ENCODE results near the gene MOK.

GRCh38 chr14:102264775-102265174 lies 40.2 kb downstream of the MOK start:
- TF ChIP-seq CTCF (IDR thresholded peaks at IDR 0.05) (no peak), POLR2A (IDR thresholded peaks at IDR 0.05) (no peak)
